ENCODE data around the gene COMMD2. TPM values are rescaled to one million over a fixed set of nuclear protein-coding genes. Genes with fewer than 3 reads are reported as not detected.

Gene COMMD2
- total RNA-seq, 1 experiment from 2014 or later, result 52.1 TPM

GRCh38 chr3:149739396-149739795 lies 12.9 kb downstream of the COMMD2 start:
- ChIA-PET CTCF (no interaction called here), POLR2A (no interaction called here)
- H3K27ac Mint-ChIP-seq, result no peak overlapping the region
- H3K9me3 Mint-ChIP-seq, result no peaks in the 10 kb centered on the region
- ATAC-seq (no peak), DNase-seq (ENCODE audit: low spot score) (no peak)
- no peaks in the 10 kb centered on the region for H3K27me3 Mint-ChIP-seq (ENCODE audit: low read depth)
- no peak overlapping the region for H3K4me3 Mint-ChIP-seq
- H3K4me1 Mint-ChIP-seq, result no peaks in the 10 kb centered on the region
- no peak for TF ChIP-seq GTF2I (CRISPR knock-in tag; conservative IDR thresholded peaks at IDR 0.05)
- TF ChIP-seq AR (CRISPR knock-in tag; IDR thresholded peaks at IDR 0.05), result no peak
- TF ChIP-seq SMAD3 (CRISPR knock-in tag; IDR thresholded peaks at IDR 0.05; ENCODE audit: borderline replicate concordance), result no peak
- TF ChIP-seq ESRRA (CRISPR knock-in tag; IDR thresholded peaks at IDR 0.05; ENCODE audit: borderline replicate concordance), result no peak
- TF ChIP-seq NR3C1 (CRISPR knock-in tag; conservative IDR thresholded peaks at IDR 0.05; ENCODE audit: low read depth), result no peak
- TF ChIP-seq ATF2 (CRISPR knock-in tag; IDR thresholded peaks at IDR 0.05; ENCODE audit: borderline replicate concordance, low read depth), result no peak
- TF ChIP-seq NFE2L1 (CRISPR knock-in tag; IDR thresholded peaks at IDR 0.05), result no peak
- TF ChIP-seq FOXP1 (CRISPR knock-in tag; IDR thresholded peaks at IDR 0.05; ENCODE audit: borderline replicate concordance), result no peak
- TF ChIP-seq STAT6 (CRISPR knock-in tag; conservative IDR thresholded peaks at IDR 0.05; ENCODE audit: low read depth), result no peak
- TF ChIP-seq CDX4 (CRISPR knock-in tag; IDR thresholded peaks at IDR 0.05; ENCODE audit: borderline replicate concordance), result no peak
- TF ChIP-seq JAZF1 (CRISPR knock-in tag; IDR thresholded peaks at IDR 0.05), result no peak
- TF ChIP-seq ATF6 (CRISPR knock-in tag; IDR thresholded peaks at IDR 0.05), result no peak
- no peak for TF ChIP-seq HMGA2 (CRISPR knock-in tag; IDR thresholded peaks at IDR 0.05)
- no peak for TF ChIP-seq PRRX2 (CRISPR knock-in tag; IDR thresholded peaks at IDR 0.05)
- no peak for TF ChIP-seq ZNF671 (CRISPR knock-in tag; IDR thresholded peaks at IDR 0.05)
- TF ChIP-seq ZNF121 (CRISPR knock-in tag; IDR thresholded peaks at IDR 0.05), result no peak
- no peak for TF ChIP-seq ZSCAN18 (CRISPR knock-in tag; IDR thresholded peaks at IDR 0.05)
- TF ChIP-seq TP53 (CRISPR knock-in tag; IDR thresholded peaks at IDR 0.05), result no peak
- H3K36me3 Mint-ChIP-seq, result peaks cover 12% of the 10 kb centered on the region
